ENCODE measurements around the gene ODF4.
"Not testable (repeated sequence)": the region's sequence is repeated elsewhere in the genome, so short reads cannot be mapped to it uniquely, and the experiment has no call there.

Gene ODF4

DNA sequence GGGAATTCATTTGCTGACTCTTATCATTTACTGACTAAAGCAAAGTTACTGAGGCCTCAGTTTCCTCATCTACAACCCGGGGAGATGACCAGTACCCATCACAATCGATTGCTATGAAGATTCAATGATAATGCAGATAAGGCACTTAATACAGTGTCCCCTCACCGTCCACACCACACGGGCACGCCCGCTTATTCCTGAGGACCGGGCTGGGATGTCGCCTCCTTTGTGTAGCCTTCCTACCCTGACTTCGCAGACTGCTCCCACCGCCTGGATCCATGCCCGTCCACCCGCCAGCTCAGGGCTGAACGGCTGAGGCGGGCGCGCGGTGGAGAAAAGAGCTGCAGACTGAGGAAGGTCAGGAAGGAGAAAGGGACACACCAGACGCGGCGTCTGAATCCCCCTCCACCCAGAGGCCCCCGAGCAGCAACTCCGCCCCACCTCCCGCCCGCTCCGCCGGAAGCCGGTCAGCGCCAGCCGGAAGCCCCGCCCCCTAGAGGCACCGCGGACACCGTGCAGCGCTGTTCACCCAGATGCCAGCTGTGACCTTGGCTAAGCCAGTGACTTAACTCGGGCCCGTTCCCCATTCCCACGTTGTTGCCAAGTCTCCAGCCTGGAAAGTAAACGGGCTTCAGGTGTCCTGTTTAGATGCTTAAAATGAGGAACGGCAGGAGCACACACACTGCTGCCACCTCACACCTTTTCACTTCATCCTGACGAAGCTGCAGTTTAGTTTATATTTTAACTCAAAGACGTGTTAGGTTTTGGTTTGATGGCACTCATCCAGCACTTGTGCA lies 36.8 kb downstream of the ODF4 start, which contains the start of gene KRABD2:
Gene KRABD2 (minus strand): TSS at position 434 of the 797 bp plus-strand sequence.
- peak; percentile 86 for DNase-seq (ENCODE audit: low read depth)
- TF ChIP-seq, protein P1, sequence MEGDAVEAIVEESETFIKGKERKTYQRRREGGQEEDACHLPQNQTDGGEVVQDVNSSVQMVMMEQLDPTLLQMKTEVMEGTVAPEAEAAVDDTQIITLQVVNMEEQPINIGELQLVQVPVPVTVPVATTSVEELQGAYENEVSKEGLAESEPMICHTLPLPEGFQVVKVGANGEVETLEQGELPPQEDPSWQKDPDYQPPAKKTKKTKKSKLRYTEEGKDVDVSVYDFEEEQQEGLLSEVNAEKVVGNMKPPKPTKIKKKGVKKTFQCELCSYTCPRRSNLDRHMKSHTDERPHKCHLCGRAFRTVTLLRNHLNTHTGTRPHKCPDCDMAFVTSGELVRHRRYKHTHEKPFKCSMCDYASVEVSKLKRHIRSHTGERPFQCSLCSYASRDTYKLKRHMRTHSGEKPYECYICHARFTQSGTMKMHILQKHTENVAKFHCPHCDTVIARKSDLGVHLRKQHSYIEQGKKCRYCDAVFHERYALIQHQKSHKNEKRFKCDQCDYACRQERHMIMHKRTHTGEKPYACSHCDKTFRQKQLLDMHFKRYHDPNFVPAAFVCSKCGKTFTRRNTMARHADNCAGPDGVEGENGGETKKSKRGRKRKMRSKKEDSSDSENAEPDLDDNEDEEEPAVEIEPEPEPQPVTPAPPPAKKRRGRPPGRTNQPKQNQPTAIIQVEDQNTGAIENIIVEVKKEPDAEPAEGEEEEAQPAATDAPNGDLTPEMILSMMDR (conservative IDR thresholded peaks at IDR 0.05; ENCODE audit: low read length), result peak; percentile 65
- H3K4me3 ChIP-seq (ENCODE audit: low read length), result peak within 1 kb of the TSS; percentile 88

DNA sequence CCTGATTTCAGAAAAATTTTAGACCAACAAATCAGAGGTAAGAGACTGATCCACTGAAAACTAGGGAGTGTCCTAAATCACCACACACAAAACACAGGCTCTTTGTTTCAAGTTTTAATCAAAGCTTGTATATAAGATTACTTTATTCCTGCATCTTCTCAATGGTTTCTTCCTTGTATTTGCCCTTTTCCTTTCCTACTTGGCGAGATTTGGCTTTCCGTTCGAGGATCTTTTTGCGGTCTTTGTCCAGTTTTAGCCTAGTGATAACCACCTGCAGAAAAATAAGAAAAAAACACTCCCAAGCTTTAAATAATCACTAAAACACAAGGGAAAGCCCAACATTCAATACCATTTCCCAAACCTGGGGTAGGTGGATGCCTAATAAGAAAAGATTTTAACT lies 37.8 kb downstream of the ODF4 start:
- TF ChIP-seq, protein P1 (conservative IDR thresholded peaks at IDR 0.05; ENCODE audit: low read length), result no peak
- DNase-seq (ENCODE audit: low read depth), result no peak
- H3K4me3 ChIP-seq (ENCODE audit: low read length), result no peak overlapping the region

DNA sequence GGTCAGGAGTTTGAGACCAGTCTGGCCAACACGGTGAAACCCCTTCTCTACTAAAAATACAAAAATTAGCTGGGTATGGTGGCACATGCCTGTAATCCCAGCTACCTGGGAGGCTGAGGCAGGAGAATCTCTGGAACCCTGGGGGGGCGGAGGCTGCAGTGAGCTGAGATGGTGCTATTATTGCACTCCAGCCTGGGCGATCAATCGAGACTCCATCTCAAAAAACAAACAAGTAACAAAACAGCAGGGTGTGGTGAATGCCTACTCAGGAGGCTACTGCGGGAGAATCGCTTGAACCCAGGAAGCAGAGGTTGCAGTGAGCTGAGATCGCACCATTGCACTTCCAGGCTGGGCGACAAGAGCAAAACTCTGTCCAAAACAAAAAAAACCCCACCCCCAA lies 38.5 kb downstream of the ODF4 start:
- not testable (repeated sequence) for DNase-seq (ENCODE audit: low read depth); H3K4me3 ChIP-seq (ENCODE audit: low read length)

DNA sequence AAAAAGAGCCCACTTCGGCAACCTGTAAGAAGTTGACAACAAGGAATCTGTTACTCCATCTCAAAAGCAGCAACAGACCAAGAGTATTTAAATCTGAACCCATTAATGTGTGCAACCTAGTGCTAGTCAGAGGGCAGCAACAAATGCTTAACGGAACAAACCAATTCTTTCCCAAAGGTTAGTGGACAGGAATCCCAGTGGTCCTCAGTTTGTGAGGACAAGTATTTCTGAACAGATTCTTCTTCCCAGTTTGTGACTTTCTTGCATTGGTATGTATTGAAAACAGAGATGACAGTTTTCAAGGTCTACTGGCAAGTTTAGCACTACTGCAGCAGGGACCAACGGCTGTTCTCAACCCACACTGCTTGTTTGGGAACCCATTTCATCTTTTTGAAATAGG lies 40.4 kb downstream of the ODF4 start:
- no peak for DNase-seq (ENCODE audit: low read depth)
- no peak overlapping the region for H3K4me3 ChIP-seq (ENCODE audit: low read length)
- TF ChIP-seq, protein P1 (conservative IDR thresholded peaks at IDR 0.05; ENCODE audit: low read length), result no peak

DNA sequence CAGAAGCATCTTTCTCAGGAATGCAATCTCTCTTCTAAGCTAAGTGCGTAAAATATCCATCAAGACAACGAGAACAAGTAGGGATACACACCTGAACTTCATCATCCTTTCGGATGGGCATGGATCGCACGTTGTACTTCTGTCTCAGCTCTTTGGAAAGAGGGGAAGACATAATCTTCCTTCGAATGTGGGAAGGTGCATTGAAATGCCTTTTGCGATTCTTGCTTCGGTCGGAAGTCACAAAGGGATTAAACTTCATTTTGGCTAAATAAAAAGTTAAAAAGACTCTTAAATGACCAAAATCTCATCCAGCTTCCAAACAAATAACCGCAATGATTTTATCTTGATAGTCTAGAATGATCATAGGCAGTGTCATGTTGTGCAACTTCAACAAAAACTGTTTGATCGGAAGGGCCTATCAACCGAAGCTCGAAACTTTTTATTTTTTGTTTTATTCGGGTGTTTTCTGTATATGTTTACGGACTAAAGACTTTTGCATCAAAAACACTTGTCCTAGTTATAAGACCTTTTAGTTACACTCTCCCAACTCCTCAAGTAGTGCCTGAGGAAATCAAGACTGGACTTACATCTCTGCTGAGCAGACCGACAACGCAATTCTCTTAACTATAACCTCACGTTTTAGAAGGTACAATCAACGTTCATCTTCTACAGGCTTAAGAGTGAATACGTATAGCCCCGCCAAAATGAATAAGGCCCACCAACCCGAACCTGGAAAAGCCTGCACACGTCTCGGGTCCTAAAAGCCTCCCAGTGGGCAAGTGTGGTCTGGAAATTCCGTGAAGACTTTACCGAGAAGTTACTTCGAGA lies 42.6 kb downstream of the ODF4 start:
- DNase-seq (ENCODE audit: low read depth), result no peak
- TF ChIP-seq, protein P1 (conservative IDR thresholded peaks at IDR 0.05; ENCODE audit: low read length), result no peak

DNA sequence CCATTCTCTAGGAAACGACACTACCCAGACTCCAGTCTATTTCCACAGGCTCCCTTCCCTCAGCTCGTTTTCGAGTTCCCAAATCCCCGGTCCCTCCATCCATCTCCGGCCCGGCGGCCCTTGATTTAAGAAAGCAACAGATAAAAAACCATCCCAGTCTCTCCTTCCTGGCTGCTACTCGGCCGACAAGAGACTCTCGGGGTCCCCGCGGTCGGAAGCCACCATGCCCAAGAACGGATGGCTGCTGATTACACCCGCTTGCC lies 43.2 kb downstream of the ODF4 start:
- TF ChIP-seq, protein P1 (conservative IDR thresholded peaks at IDR 0.05; ENCODE audit: low read length), result no peak
- DNase-seq (ENCODE audit: low read depth), result no peak
- H3K4me3 ChIP-seq (ENCODE audit: low read length), result peak overlapping the region; percentile 92

More for the DNA sequence above, 42.6 kb downstream of the ODF4 start:
- peak overlapping the region; percentile 92 for H3K4me3 ChIP-seq (ENCODE audit: low read length)

DNA sequence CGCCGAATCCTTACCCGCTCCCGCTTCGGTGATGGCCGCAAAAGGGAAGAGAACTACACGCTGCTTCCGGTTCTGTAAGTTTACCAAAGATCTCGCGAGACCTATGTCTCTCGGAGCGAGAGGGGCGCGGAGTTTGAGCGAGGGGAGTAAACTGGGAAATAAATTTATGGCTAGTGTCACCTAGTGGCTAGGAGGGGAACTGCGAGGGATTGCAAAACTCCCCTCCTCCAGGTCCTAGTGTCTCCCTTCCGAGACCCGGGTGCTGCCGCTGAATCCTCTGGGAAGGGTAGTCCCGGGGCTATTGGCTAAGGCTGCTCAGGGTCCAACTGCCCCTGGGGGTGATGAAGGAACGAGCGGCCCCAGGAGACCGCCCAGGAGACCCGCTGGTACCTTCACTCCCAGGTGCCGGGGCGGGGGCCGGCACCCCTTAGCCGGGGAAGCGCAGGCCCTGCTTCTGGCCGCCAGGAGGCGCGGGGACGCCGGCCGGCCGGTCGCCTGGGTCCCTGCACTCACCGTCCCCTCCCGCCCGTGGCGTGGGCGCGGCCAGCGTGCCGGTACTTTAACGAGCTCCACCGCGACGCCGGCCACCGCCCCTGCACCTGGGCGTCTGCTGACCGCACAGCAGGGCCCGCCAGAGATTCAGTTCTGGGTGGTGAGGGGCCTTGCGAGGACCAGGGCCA lies 43.6 kb downstream of the ODF4 start, which contains the start of gene RPL26:
Gene RPL26 (minus strand): TSS at position 51 of the 680 bp plus-strand sequence. CDS start 883 bp downstream, outside the sequence.
- DNase-seq (ENCODE audit: low read depth), result peak; percentile 98
- TF ChIP-seq, protein P1 (conservative IDR thresholded peaks at IDR 0.05; ENCODE audit: low read length), result peak; percentile 82
- H3K4me3 ChIP-seq (ENCODE audit: low read length), result peak within 1 kb of the TSS; percentile 92

All from AG10803 (cell line).